Measurements from ENCODE around the gene MACROD2.

The MACROD2 gene

GRCh38 chr20:15333170-15333569 is 1337.9 kb downstream of the MACROD2 start:
- H3K9me3 ChIP-seq (ENCODE audit: control insufficient read depth, insufficient read depth, low read depth, low read length) = no peaks in the 10 kb centered on the region
- H3K4me3 ChIP-seq (ENCODE audit: low read depth, low read length) = no peak overlapping the region
- no peaks in the 10 kb centered on the region for H3K4me1 ChIP-seq (ENCODE audit: control insufficient read depth, insufficient read depth, low read length)
- no peak overlapping the region for H3K27ac ChIP-seq (ENCODE audit: extremely low read depth, low read depth, low read length)
- CTCF ChIA-PET = no interaction called here
- no peaks in the 10 kb centered on the region for H3K36me3 ChIP-seq (ENCODE audit: control insufficient read depth in 2 of 2, insufficient read depth in 1 of 2, low read length in 2 of 2)
- no peak for TF ChIP-seq SCRT1 (tag by site-specific recombination; IDR thresholded peaks at IDR 0.05; ENCODE audit: borderline replicate concordance)
- no peak for TF ChIP-seq ZNF19 (tag by site-specific recombination; IDR thresholded peaks at IDR 0.05; ENCODE audit: low read depth)
- no peak for TF ChIP-seq ZNF302 (tag by site-specific recombination; IDR thresholded peaks at IDR 0.05; ENCODE audit: low read depth)
- no peak for TF ChIP-seq ATF2 (tag by site-specific recombination; IDR thresholded peaks at IDR 0.05; ENCODE audit: low read depth)
- no peak for TF ChIP-seq ZNF658 (tag by site-specific recombination; IDR thresholded peaks at IDR 0.05)
- no peak for TF ChIP-seq ZBTB7A (tag by site-specific recombination; IDR thresholded peaks at IDR 0.05; ENCODE audit: low read depth)
- TF ChIP-seq ZNF398 (tag by site-specific recombination; IDR thresholded peaks at IDR 0.05) = no peak
- no peak for TF ChIP-seq ZNF133 (tag by site-specific recombination; IDR thresholded peaks at IDR 0.05)
- no peak for TF ChIP-seq ZFP41 (tag by site-specific recombination; IDR thresholded peaks at IDR 0.05; ENCODE audit: borderline replicate concordance)
- TF ChIP-seq ZNF10 (tag by site-specific recombination; IDR thresholded peaks at IDR 0.05) = no peak
- no peak for TF ChIP-seq ZNF830 (tag by site-specific recombination; IDR thresholded peaks at IDR 0.05; ENCODE audit: low read depth)
- POLR2A ChIA-PET = no interaction called here

GRCh38 chr20:15336011-15336410 is 1340.7 kb downstream of the MACROD2 start:
- no peak overlapping the region for H3K27ac ChIP-seq (ENCODE audit: extremely low read depth, low read depth, low read length)
- TF ChIP-seq ZNF10 (tag by site-specific recombination; IDR thresholded peaks at IDR 0.05) = no peak
- no peak for TF ChIP-seq ZNF529 (tag by site-specific recombination; IDR thresholded peaks at IDR 0.05; ENCODE audit: insufficient replicate concordance)
- no peak for TF ChIP-seq ATF2 (tag by site-specific recombination; IDR thresholded peaks at IDR 0.05; ENCODE audit: low read depth)
- no peak for TF ChIP-seq ZBTB44 (tag by site-specific recombination; IDR thresholded peaks at IDR 0.05)
- ChIA-PET CTCF (interaction anchor here (0.5 to 0.7 kb wide), 2 partner anchors 566 to 627 kb away, joined by 3 read pairs; no protein-coding TSS in a partner anchor), POLR2A (no interaction called here)
- no peaks in the 10 kb centered on the region for H3K36me3 ChIP-seq (ENCODE audit: control insufficient read depth in 2 of 2, insufficient read depth in 1 of 2, low read length in 2 of 2)
- no peaks in the 10 kb centered on the region for H3K9me3 ChIP-seq (ENCODE audit: control insufficient read depth, insufficient read depth, low read depth, low read length)
- no peaks in the 10 kb centered on the region for H3K4me1 ChIP-seq (ENCODE audit: control insufficient read depth, insufficient read depth, low read length)
- no peak overlapping the region for H3K4me3 ChIP-seq (ENCODE audit: low read depth, low read length)

- no peak overlapping the region for H3K4me3 ChIP-seq (ENCODE audit: low read depth, low read length)
- H3K36me3 ChIP-seq (ENCODE audit: control insufficient read depth in 2 of 2, insufficient read depth in 1 of 2, low read length in 2 of 2) = no peaks in the 10 kb centered on the region
- CTCF ChIA-PET = interaction anchor here (0.5 kb wide), 1 partner anchor 567 kb away, joined by 3 read pairs; no protein-coding TSS in a partner anchor
- no peaks in the 10 kb centered on the region for H3K9me3 ChIP-seq (ENCODE audit: control insufficient read depth, insufficient read depth, low read depth, low read length)
- TF ChIP-seq ZBTB20 (tag by site-specific recombination; IDR thresholded peaks at IDR 0.05) = no peak
- TF ChIP-seq ZNF350 (tag by site-specific recombination; IDR thresholded peaks at IDR 0.05) = no peak
- no peak overlapping the region for H3K27ac ChIP-seq (ENCODE audit: extremely low read depth, low read depth, low read length)
- no peaks in the 10 kb centered on the region for H3K4me1 ChIP-seq (ENCODE audit: control insufficient read depth, insufficient read depth, low read length)
- POLR2A ChIA-PET = no interaction called here
Measured at GRCh38 chr20:15336536-15336935, 1341.2 kb downstream of the MACROD2 start.
